ENCODE results near the gene TUBAL3. TPM values are rescaled to one million over a fixed set of nuclear protein-coding genes. Genes with fewer than 3 reads are reported as not detected.

Gene TUBAL3
- total RNA-seq, 1 donor from 2014 or later: not detected

DNA sequence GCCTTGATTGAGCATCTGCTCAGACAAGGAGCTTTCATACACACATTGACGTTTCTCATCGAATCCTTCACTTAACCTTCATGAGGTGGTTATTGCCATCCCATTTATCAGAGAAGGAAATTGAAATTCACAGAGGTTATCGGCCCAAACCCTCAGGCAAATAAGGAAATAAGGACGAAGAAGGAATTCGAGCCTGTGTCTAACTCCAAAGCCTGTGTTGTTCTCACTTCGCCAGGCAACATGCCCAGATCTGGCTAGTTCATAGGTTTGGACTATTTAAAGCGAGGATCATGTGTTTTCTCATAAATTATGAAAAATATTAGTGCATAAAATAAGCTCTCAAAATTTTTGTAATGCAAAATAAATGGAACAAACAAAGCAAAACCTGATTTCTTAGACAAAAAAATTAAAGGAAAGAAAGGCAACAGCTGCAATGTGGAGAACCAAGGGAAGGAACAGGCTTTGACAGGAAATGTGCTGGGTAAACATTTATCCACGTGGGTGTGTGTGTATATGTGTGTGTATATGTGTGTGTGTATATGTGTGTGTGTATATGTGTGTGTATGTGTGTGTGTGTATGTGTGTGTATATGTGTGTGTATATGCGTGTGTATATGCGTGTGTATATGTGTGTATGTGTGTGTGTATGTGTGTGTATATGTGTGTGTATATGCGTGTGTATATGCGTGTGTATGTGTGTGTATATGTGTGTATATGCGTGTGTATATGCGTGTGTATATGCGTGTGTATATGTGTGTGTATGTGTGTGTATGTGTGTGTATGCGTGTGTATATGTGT, 35.1 kb downstream of the TUBAL3 start:
- Mint-ChIP-seq H3K27ac (ENCODE audit: unreplicated experiment) (no peak overlapping the region), H3K4me3 (ENCODE audit: unreplicated experiment) (no peak overlapping the region), H3K9me3 (ENCODE audit: unreplicated experiment) (peaks cover 7% of the 10 kb centered on the region), H3K27me3 (ENCODE audit: low read depth, unreplicated experiment) (peaks cover 27% of the 10 kb centered on the region), H3K4me1 (ENCODE audit: low read depth, unreplicated experiment) (no peaks in the 10 kb centered on the region), H3K36me3 (ENCODE audit: low read depth, unreplicated experiment) (no peaks in the 10 kb centered on the region)
- no peak overlapping the region for H3K27ac ChIP-seq (ENCODE audit: low read depth, low read length)
- H3K9me3 ChIP-seq (ENCODE audit: insufficient read depth, low read depth, low read length): peaks cover 7% of the 10 kb centered on the region
- no peaks in the 10 kb centered on the region for H3K36me3 ChIP-seq (ENCODE audit: insufficient read depth, low read length)
- H2AFZ ChIP-seq (ENCODE audit: low read depth, low read length): no peak overlapping the region
- TF ChIP-seq, protein P1, sequence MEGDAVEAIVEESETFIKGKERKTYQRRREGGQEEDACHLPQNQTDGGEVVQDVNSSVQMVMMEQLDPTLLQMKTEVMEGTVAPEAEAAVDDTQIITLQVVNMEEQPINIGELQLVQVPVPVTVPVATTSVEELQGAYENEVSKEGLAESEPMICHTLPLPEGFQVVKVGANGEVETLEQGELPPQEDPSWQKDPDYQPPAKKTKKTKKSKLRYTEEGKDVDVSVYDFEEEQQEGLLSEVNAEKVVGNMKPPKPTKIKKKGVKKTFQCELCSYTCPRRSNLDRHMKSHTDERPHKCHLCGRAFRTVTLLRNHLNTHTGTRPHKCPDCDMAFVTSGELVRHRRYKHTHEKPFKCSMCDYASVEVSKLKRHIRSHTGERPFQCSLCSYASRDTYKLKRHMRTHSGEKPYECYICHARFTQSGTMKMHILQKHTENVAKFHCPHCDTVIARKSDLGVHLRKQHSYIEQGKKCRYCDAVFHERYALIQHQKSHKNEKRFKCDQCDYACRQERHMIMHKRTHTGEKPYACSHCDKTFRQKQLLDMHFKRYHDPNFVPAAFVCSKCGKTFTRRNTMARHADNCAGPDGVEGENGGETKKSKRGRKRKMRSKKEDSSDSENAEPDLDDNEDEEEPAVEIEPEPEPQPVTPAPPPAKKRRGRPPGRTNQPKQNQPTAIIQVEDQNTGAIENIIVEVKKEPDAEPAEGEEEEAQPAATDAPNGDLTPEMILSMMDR (IDR thresholded peaks at IDR 0.05; ENCODE audit: insufficient read depth, low read depth, low read length): no peak
- TF ChIP-seq EZH2 (IDR thresholded peaks at IDR 0.05; ENCODE audit: insufficient read depth, low read length): no peak
- DNase-seq (ENCODE audit: low read depth) (no peak), FAIRE-seq (no peak)
- peaks cover 2% of the 10 kb centered on the region for H3K27me3 ChIP-seq (ENCODE audit: insufficient read depth, low read length)
- no peak overlapping the region for H3K4me3 ChIP-seq (ENCODE audit: insufficient read depth, low read depth, low read length)
- H3K9ac ChIP-seq (ENCODE audit: low read length): no peak overlapping the region
- H3K4me1 ChIP-seq (ENCODE audit: insufficient read depth, low read length): no peaks in the 10 kb centered on the region
- H3K4me2 ChIP-seq (ENCODE audit: low read length): no peak overlapping the region
- H3K79me2 ChIP-seq (ENCODE audit: insufficient read depth, low read length): no peaks in the 10 kb centered on the region
- H4K20me1 ChIP-seq (ENCODE audit: insufficient read depth, low read length): no peaks in the 10 kb centered on the region

DNA sequence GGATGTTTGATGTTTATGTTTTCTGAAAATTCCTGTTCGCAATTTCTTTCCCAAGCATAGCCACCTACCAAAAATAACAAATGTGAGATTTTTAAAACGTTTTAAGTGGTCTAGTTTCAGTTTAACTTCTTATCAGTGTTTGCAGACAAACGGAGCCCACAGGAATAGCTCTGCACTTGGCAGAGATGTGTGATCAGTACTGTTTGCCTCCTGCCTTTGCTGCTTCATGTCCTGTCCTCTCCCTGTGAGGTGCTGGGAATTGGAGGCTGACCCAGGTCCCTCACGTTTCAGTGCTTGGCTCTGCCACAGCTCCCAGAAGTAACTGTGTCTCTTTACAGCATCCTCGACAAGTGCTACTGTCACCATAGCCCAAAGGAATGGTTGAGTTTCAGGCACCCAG, 38.7 kb downstream of the TUBAL3 start:
- no peak overlapping the region for H2AFZ ChIP-seq (ENCODE audit: low read depth, low read length)
- no peaks in the 10 kb centered on the region for H3K36me3 Mint-ChIP-seq (ENCODE audit: low read depth, unreplicated experiment)
- no peak overlapping the region for H3K4me2 ChIP-seq (ENCODE audit: low read length)
- H3K27me3 ChIP-seq (ENCODE audit: insufficient read depth, low read length): peaks cover 2% of the 10 kb centered on the region
- H3K4me1 Mint-ChIP-seq (ENCODE audit: low read depth, unreplicated experiment): no peaks in the 10 kb centered on the region
- no peak overlapping the region for H3K9ac ChIP-seq (ENCODE audit: low read length)
- H3K36me3 ChIP-seq (ENCODE audit: insufficient read depth, low read length): no peaks in the 10 kb centered on the region
- FAIRE-seq (no peak), DNase-seq (ENCODE audit: low read depth) (no peak)
- no peaks in the 10 kb centered on the region for H3K9me3 Mint-ChIP-seq (ENCODE audit: unreplicated experiment)
- H3K4me3 ChIP-seq (ENCODE audit: insufficient read depth, low read depth, low read length): no peak overlapping the region
- TF ChIP-seq, protein P1 (IDR thresholded peaks at IDR 0.05; ENCODE audit: insufficient read depth, low read depth, low read length): no peak
- no peaks in the 10 kb centered on the region for H3K4me1 ChIP-seq (ENCODE audit: insufficient read depth, low read length)
- no peaks in the 10 kb centered on the region for H3K79me2 ChIP-seq (ENCODE audit: insufficient read depth, low read length)
- H3K27me3 Mint-ChIP-seq (ENCODE audit: low read depth, unreplicated experiment): peaks cover 51% of the 10 kb centered on the region
- H3K27ac Mint-ChIP-seq (ENCODE audit: unreplicated experiment): no peak overlapping the region
- peaks cover under 1% of the 10 kb centered on the region for H3K9me3 ChIP-seq (ENCODE audit: insufficient read depth, low read depth, low read length)
- no peak overlapping the region for H3K4me3 Mint-ChIP-seq (ENCODE audit: unreplicated experiment)
- H3K27ac ChIP-seq (ENCODE audit: low read depth, low read length): no peak overlapping the region
- no peaks in the 10 kb centered on the region for H4K20me1 ChIP-seq (ENCODE audit: insufficient read depth, low read length)

DNA sequence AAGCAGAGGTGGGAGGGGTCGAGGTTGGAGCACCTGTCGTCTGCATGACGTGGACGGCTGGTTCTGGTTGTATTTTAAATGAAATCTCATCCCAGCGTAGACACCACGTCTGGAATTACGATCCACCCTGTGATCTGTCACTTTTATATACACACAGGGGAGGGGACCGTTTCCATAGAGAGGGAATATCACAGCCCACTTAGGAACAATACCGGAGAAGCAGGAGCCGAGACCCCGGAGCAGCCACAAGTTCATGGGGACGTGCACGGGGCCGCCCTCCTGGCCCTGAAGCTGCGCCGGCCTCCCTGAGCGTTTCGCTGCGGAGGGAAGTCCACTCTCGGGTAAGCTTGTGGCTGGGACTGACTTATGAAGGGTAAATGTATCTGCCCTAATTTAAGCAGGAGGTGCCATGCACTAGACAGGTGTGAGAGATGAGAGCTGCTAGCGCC, 39.7 kb downstream of the TUBAL3 start, which contains the start of gene UCN3:
Gene UCN3 (plus strand): TSS at position 77 of the 449 bp plus-strand sequence. CDS start 8,755 bp downstream, outside the sequence.
- Histone ChIP-seq H3K4me3 (ENCODE audit: insufficient read depth, low read depth, low read length) (no peak within 1 kb of the TSS), H3K79me2 (ENCODE audit: insufficient read depth, low read length) (no peaks in the 10 kb centered on the region), H3K27me3 (ENCODE audit: insufficient read depth, low read length) (peaks cover 8% of the 10 kb centered on the region), H3K36me3 (ENCODE audit: insufficient read depth, low read length) (no peaks in the 10 kb centered on the region), H3K4me1 (ENCODE audit: insufficient read depth, low read length) (no peaks in the 10 kb centered on the region), H3K4me2 (ENCODE audit: low read length) (no peak within 1 kb of the TSS), H4K20me1 (ENCODE audit: insufficient read depth, low read length) (no peaks in the 10 kb centered on the region), H3K9me3 (ENCODE audit: insufficient read depth, low read depth, low read length) (no peaks in the 10 kb centered on the region), H2AFZ (ENCODE audit: low read depth, low read length) (no peak within 1 kb of the TSS), H3K9ac (ENCODE audit: low read length) (no peak within 1 kb of the TSS), H3K27ac (ENCODE audit: low read depth, low read length) (no peak within 1 kb of the TSS)
- H3K27ac Mint-ChIP-seq (ENCODE audit: unreplicated experiment): no peak within 1 kb of the TSS
- no peak for DNase-seq (ENCODE audit: low read depth)
- H3K36me3 Mint-ChIP-seq (ENCODE audit: low read depth, unreplicated experiment): no peaks in the 10 kb centered on the region
- no peaks in the 10 kb centered on the region for H3K9me3 Mint-ChIP-seq (ENCODE audit: unreplicated experiment)
- H3K27me3 Mint-ChIP-seq (ENCODE audit: low read depth, unreplicated experiment): peaks cover 52% of the 10 kb centered on the region
- TF ChIP-seq, protein P1 (IDR thresholded peaks at IDR 0.05; ENCODE audit: insufficient read depth, low read depth, low read length): no peak
- TF ChIP-seq EZH2 (IDR thresholded peaks at IDR 0.05; ENCODE audit: insufficient read depth, low read length): no peak
- no peak within 1 kb of the TSS for H3K4me3 Mint-ChIP-seq (ENCODE audit: unreplicated experiment)
- H3K4me1 Mint-ChIP-seq (ENCODE audit: low read depth, unreplicated experiment): no peaks in the 10 kb centered on the region
- no peak for FAIRE-seq

Measured in astrocyte (in vitro differentiated cells and primary cell).